A549 treated with RU486 at 1 μM for 4 hours (cell line): ENCODE data around the gene MYADM. TPM values are rescaled to one million over a fixed set of nuclear protein-coding genes. Genes with fewer than 3 reads are reported as not detected.

Experiments used
- total RNA-seq: library from RNA; stranded (reverse); fragments of 200-300 nt; extraction: Qiagen RNA extraction; gene quantifications from 5 replicates; pipeline ENCODE4 v1.2.3, GENCODE V29; 2022; ENCODE audit warnings: low read depth

The MYADM gene, protein sequence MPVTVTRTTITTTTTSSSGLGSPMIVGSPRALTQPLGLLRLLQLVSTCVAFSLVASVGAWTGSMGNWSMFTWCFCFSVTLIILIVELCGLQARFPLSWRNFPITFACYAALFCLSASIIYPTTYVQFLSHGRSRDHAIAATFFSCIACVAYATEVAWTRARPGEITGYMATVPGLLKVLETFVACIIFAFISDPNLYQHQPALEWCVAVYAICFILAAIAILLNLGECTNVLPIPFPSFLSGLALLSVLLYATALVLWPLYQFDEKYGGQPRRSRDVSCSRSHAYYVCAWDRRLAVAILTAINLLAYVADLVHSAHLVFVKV
- total RNA-seq = 219 to 342 TPM (median 291 TPM) in 5 replicates

GRCh38 chr19:53867225-53868090 is at the start of gene MYADM:
Gene MYADM (plus strand): TSS chr19:53867883. CDS start chr19:53873530, 5,647 bp downstream.

GRCh38 chr19:53824134-53824611 is 43.5 kb upstream of the MYADM start, which contains the start of gene NLRP12:
Gene NLRP12 (minus strand): TSS chr19:53824314. CDS start chr19:53824174, 140 bp downstream.

GRCh38 chr19:53881482-53882390 is 14.1 kb downstream of the MYADM start, which contains the start of gene PRKCG:
Gene PRKCG (plus strand): TSS chr19:53882197. CDS start chr19:53882495, 298 bp downstream.

DNA sequence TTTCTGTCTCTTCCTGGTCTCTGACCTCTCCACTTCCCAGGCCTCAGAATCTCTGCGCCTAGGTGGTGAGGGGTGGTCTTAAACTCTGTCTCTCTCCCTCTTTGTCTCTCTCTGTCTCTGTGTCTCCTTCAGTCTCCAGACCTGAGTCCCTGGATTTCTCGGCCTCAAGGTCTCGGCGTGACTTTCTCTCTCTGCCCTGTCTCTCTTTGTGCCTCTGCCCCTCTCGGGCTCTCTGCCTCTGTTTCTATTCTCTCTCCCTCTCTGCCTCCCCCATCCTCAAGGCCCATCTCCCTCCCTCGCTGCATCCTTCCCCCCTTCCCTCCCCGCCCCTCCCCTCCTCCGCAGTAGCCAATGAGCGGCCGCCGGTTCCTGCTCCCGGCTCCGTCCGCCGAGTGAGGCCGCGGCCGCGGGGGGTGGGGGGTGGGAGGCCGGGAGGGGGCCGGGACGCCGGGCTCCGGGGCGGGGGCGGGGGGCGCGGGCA is 41.3 kb downstream of the MYADM start, which contains the start of gene CACNG7:
Gene CACNG7 (plus strand): TSS at position 344 of the 481 bp plus-strand sequence. CDS start 3,554 bp downstream, outside the sequence.

Other genes starting within 250 kb of the MYADM start
- gene DPRX, start 235.9 kb upstream of the MYADM start, total RNA-seq = not detected in 5 replicates
- 0.02 TPM in 1 of 5 replicates, not detected in the others for gene NLRP12, start 43.6 kb upstream of the MYADM start, total RNA-seq
- gene PRKCG, start 14.3 kb downstream of the MYADM start, total RNA-seq = 3.5 to 7.1 TPM (median 5.9 TPM) in 5 replicates
- gene CACNG7, start 41.4 kb downstream of the MYADM start, total RNA-seq = 6.4 to 10.4 TPM (median 9.3 TPM) in 5 replicates
- 0.69 to 1.5 TPM (median 1.3 TPM) in 5 replicates for gene CACNG8, start 95.1 kb downstream of the MYADM start, total RNA-seq
- gene CACNG6, start 123.8 kb downstream of the MYADM start, total RNA-seq = 10.5 to 14.4 TPM (median 12.1 TPM) in 5 replicates
- gene VSTM1, start 196.0 kb downstream of the MYADM start, total RNA-seq = 0.24 to 1.1 TPM (median 0.49 TPM) in 5 replicates
- not detected in 5 replicates for gene TARM1, start 213.5 kb downstream of the MYADM start, total RNA-seq
- gene OSCAR, start 232.9 kb downstream of the MYADM start, total RNA-seq = 0.20 to 0.59 TPM (median 0.32 TPM) in 5 replicates
- 182 to 311 TPM (median 230 TPM) in 5 replicates for gene NDUFA3, start 235.0 kb downstream of the MYADM start, total RNA-seq
- gene TFPT, start 247.8 kb downstream of the MYADM start, total RNA-seq = 21.4 to 26.1 TPM (median 22.6 TPM) in 5 replicates
- gene PRPF31, start 247.9 kb downstream of the MYADM start, total RNA-seq = 105 to 129 TPM (median 117 TPM) in 5 replicates